HG03280 (cell line): ENCODE results near the gene PTPN2.
"Not testable (repeated sequence)": the region's sequence is repeated elsewhere in the genome, so short reads cannot be mapped to it uniquely, and the experiment has no call there.

ENCODE experiments used
- ATAC-seq: cut with Tn5 transposase; IDR thresholded peaks from one replicate; pipeline ENCODE4 v1.9.1; 2021; ENCODE audit warnings: mild to moderate bottlenecking, moderate library complexity; ENCODE audit not compliant: unreplicated experiment

PTPN2 gene

DNA sequence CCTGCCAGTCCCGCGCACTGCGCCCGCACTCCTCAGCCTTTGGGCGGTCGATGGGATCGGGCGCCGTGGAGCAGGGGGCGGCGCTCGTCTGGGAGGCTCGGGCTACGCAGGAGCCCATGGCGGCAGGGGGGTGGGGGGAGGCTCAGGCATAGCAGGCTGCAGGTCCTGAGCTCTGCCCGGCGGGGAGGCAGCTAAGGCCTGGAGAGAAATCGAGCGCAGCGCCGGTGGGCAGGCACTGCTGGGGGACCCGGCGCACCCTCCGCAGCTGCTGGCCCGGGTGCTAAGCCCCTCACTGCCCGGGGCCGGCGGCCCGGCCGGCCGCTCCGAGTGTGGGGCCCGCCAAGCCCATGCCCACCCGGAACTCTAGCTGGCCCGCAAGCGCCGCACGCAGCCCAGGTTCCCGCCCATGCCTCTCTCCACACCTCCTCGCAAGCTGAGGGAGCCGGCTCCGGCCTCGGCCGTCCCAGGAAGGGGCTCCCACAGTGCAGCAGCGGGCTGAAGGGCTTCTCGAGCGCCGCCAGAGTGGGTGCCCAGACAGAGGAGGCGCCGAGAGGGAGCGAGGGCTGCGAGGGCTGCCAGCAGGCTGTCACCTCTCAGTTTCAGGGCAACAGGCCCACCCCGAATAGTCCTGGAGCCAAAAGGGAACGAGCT lies 107.1 kb downstream of the PTPN2 start:
- ATAC-seq, result no peak

DNA sequence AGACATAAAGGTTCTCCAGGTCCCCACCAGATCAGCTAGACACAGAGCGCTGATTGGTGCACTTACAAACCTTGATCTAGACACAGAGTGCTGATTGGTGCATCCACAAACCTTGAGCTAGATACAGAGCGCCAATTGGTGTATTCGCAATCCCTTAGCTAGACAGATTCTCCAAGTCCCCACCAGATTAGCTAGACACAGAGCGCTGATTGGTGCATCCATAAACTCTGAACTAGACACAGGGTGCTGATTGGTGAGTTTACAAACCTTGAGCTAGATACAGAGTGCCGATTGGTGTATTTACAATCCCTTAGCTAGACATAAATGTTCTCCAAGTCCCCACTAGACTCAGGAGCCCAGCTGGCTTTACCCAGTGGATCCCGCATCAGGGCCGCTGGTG lies 107.6 kb downstream of the PTPN2 start:
- ATAC-seq, result not testable (repeated sequence)

DNA sequence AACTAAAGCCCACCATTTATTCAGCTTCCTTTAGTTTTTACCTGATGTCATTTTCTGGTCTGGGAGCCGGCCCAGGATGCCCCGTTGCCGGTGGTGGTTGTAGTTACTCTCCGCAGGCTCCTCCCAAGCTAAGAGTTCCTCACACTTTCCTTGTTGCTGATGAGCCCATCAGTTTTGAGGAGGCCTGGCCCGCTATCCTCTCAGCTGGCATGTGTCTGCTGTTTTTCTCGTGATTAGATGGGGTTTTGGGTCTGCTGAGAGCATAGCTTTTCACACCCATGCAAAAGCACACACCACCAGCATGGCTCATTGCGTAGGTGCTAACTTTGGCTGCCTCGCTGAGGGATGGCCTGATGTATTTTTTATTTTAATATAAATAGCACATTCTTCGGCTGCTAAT lies 109.1 kb downstream of the PTPN2 start:
- no peak for ATAC-seq

DNA sequence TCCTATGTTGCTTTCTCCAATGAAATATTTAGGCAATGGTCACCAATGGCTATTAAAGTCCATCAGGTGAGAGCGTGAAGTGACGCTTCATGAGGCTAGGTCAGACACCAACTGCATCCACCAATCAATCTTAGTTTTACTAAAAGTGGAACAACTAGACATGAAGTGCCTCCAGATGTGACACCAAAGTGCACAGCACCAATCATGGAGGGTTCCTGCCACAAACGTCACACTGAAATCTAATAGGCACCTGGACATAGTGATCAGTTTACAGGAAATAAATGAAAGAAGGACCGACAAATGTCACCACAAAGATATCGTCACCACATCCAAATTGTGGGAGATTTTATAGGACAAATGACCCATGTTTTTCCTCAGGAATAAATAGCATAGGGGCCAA lies 110.7 kb downstream of the PTPN2 start:
- no peak for ATAC-seq

DNA sequence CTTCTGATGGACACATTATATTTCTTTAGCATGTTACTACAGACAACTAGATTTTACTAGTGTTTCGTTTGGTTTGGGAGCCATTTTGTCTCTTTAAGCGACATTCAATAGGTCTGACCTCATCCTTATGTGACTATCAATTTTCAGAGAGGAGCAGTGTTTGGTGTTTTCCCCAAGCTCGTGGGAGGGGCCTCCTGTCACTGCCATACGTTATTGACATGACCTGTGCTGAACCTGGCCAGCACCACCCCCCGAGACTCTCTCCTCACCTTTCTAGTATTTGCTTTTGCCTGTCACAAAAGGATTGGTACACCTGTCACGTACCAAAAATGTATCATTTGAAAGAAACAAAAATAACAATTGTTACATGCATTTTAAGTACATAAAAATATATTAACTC lies 111.9 kb downstream of the PTPN2 start:
- no peak for ATAC-seq

DNA sequence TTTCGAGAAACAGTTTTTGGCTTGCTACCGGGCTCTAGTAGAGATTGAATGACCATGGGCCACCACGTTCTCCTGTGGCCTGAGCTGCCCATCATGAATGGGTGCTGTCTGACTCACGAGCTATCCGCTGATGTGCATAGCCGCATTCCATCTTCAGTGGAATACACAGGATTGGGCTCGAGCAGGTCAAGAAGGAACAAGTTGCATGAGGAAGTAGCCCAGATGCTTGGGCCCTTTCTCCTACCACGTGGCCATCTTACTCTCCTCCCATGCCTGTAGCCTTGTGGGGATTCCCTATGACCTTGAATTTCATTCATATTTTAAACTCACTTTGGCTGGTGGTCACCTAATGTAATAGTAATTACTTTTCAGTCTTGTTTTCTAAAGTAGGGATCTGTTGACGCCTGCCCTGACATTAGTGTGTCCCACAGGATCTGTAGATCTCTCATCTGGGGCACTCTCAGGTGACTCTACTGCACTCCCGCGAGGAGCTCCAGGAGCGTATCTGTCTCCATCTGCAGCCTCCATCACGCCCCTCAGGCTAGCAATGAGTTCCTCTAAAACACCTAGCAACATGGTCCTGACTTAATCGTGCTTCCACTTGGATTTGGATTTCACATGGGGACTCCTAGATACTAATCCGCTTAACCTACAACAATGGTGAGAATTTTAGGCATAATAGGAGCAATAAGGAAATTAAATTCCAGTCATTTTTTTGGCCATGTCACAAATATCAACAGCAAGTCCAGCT lies 113.4 kb downstream of the PTPN2 start:
- no peak for ATAC-seq

DNA sequence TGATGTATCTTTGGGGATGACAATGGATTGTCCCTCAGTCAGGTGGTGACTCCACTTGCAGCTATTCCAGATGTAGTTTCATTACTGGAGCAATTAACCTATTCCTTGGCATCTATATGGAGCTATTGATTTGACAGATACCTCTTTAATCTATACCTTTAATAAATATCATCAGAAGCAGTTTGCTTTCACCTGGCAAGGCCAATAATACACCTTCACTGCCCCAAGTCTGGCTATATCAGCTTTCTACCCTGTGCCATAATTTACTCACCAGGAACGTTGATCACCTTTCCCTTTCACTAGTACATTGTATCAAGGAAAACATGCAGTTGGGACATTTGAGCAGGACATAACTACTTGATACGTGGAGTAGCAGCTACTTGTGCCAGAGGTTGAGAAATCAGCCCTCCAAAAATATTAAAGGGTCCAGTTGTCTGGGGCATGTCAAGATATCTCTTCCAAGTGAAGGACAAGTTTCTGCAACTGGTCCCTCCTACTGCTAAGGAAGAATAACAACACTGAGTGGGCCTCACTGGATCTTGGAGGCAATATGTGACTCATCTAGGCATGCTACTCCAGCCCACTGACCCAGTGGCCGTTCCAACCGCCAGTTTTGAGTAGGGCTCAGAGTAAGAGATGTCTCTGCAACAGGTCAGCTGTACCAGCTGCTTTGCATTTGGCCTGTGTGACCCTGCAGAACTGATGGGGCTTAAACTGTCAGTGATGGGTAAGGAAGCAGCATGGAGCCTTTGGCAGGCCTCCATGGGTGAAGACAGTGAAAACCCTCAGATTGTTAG lies 114.2 kb downstream of the PTPN2 start:
- no peak for ATAC-seq

DNA sequence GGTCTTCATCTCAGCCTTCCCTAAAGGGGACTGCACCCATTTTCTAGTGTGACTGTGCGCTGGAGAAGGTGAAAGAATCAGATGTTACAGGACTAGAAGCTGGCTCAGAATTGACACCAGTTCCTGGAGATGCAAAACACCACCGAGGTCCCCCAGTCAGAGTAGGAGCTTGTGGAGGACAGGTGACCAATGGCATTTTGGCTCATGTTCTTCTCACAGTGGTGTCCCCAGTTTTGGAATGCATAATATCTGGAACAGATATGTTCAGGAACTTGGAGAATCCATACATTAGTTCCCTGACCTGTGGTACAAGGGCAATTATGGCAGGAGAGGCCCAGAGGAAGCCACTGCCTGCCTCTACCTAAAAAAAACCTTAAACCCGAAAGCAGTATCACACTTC lies 114.9 kb downstream of the PTPN2 start:
- no peak for ATAC-seq

DNA sequence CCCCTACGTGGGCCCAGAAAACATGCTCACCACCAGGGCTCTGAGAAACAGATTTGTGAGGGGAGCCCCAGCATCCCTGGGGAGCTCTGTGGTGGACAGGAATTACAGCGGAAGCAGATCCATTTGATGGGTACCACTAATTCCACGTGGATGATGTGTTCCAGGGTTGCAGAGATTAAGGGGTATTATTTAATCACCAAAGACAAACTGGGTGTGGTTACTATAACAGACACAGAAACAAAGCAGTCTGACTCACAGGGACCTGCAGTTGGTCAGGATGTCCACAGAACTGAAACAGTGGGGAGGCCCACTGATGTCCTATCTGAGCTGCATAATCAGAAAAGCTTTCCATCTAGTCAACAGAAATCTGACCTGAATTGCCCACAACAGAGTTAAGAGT lies 115.4 kb downstream of the PTPN2 start:
- ATAC-seq, result no peak

DNA sequence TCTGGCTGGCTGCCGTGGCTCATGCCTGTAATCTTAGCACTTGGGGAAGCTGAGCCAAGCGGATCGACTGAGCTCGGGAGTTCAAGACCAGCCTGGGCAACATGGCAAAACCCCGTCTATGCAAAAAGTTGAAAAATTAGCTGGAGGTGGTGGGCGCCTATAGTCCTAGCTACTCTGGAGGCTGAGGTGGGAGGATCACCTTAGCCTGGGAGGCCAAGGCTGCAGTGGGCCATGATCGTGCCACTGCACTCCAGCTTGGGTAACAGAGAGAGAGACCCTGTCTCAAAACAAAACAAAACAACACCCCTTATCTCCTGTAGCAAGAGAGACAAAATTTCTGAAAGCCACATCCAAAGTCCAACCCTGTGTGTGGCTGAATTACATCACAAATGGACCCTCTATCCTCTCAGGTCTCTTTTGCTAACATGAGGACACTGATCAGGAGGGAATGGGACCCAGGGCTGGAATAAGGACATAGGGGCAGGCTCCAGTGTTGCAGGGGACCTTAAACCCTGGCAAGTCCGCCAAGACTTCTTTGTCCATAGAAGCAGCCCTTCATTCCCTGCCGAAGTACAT lies 116.4 kb downstream of the PTPN2 start:
- no peak for ATAC-seq

DNA sequence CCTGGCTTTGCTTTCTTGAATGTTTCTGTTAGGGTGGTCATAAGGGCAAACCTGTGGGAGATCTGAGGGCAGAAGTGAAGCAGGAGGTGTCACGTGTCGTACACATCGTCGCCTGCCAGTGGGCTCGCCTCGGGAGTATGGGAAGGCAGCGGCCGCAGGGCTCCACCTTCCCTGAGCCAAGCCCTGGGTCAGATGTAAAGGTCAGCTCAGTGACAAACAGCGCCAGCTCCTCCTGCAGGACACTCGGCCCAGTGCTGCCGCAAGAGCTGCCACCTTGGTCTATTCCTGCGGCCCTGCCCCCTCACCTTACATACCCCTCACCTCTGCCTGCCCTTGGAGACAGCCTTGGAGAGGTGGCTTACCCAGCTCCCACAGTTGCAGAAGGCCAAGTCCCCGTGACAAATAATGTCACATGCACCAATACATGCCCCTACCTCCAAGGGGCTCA lies 117.0 kb downstream of the PTPN2 start:
- ATAC-seq, result no peak

DNA sequence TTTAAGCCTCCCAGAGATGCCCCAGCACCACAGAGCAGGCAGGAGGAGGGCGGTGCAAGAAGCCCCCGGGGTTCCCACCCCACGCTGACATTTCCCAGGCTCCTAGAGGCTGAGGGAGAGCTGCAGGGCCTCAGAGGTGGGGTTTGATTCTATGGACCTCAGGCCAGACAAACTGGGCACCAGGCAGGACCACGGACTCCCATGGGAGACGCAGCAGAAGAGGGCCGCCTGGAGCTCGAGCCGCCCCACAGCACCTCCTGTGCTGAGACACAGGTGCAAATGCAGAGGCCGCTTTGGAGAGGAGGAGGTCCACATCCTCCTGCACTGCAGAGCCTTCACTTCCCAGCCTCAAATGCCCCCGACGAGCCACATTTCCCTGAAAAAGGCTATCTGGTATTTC lies 118.5 kb downstream of the PTPN2 start:
- ATAC-seq, result no peak

DNA sequence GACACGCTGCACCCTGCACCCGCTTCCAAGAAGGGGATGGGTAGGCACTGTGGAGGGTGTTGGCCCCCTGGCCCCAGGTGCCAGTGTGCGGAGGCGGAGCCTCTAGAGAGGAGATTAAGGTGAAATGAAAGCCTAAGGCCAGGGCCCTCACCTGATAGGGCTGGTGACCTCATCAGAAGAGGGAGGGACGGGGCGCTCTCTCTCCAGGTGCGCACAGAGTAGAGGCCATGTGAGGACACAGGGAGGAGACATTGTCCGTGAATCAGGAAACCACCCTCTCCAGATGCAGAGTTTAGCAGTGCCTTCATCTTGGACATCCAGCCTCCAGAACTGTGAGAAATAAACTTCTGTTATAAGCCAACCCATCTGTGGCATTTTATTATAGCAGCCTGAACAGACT lies 118.9 kb downstream of the PTPN2 start:
- no peak for ATAC-seq

DNA sequence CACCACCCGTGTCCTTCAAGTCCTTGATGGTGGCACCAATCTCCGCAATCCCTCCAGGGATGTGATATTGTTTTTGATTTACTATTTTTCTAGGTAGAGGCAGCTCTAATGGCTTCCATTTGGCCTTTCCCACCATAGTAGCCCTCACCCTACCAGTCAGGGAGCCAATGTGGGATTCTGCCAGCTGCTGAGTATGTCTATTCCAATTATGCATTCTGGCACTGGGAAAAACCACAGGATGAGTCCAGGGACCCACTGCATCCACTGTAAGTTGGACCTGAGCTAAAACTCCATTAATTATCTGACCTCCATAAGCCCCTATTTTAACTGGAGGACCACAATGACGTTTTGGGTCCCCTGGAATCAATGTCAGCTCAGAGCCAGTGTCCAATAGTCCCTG lies 125.5 kb downstream of the PTPN2 start:
- ATAC-seq, result not testable (repeated sequence)

DNA sequence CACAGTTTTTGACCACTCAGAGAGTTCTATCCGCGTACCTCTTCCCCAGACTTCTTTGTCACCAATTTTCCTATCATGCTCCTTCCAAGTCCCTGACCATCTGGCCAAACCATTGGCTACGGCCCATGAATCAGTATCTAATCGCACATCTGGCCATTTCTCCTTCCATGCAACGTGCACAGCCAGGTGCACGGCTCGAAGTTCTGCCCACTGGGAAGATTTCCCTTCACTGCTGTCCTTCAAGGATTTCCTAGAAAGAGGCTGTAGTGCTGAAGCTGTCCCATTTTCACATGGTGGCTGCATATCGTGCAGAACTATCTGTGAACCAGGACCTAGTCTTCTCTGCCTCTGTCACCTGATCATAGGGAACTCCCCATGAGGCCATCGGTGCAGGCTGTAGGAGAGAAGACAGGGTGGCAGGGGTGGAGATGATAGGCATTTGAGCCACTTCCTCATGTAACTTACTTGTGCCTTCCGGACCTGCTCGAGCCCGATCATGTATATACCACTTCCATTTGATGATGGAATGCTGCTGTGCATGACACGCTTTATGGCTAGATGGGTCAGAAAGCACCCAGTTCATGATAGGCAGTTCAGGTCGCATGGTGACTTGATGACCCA lies 127.3 kb downstream of the PTPN2 start:
- ATAC-seq, result not testable (repeated sequence)

DNA sequence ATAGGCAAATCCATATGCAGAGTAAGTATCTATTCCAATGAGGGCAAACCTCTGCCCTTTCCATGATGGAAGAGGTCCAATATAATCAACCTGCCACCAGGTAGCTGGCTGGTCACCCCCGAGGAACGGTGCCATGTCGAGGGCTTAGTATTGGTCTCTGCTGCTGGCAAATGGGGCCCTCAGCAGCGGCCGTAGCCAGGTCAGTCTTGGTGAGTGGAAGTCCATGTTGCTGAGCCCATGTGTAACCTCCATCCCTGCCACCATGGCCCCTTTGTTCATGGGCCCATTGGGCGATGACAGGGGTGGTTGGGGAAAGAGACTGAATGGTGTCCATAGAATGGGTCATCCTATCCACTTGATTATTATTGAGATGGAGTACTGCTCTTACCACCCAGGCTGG lies 128.4 kb downstream of the PTPN2 start:
- ATAC-seq, result not testable (repeated sequence)

DNA sequence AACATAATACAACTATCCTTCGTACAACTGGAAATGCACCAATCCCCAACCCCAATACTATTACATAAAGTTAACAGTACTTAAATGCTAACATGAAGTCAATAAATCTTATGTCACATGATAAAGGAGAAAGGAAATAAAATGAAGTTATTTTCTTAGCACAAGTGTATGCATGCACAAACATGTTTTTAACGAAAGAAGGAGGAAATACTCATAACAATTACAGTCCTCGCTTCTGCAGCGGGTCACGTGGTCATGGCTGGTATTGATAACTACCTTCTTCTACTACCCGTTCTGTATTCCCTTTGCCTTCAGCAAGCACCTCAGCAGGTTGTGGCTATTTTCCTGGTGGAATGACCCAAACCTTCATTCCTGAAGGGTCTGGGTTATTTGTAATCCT lies 129.5 kb downstream of the PTPN2 start:
- ATAC-seq, result no peak

DNA sequence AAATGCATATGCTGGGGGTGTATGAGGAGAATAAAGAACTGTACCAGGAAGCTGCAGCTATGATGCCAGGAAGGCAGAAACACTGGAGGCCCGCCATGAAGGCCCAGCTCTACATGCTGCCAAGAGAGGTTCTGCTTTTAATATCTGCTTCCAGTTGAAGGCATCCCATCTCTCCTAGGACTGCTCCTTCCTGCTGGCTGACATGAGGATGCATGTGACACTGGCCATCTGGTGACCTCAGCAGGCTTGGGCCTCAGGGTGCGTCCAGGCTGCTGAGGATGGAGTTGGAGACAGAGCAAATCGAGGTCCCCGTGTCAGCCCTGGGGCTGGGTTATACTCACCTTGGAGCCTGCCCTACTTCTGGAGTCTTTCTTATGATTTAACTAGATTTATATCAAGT lies 132.1 kb downstream of the PTPN2 start:
- no peak for ATAC-seq

DNA sequence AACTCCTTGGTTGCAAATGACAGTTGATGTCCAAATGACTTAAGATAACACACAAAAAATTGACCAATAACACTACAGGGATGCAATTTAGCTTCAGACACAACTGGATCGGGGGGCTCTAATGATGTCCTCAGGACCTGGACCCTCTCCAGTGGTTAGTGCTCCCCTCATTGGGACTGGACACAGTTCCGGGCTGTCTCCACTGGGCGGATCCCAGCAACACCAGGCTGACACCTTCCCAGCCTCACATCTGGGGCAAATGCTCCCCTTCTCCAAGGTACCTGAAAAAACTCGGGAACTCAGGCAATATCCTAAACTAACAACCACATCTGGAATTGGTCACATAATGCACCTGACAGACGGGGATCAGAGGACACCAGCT lies 132.5 kb downstream of the PTPN2 start:
- ATAC-seq, result no peak

DNA sequence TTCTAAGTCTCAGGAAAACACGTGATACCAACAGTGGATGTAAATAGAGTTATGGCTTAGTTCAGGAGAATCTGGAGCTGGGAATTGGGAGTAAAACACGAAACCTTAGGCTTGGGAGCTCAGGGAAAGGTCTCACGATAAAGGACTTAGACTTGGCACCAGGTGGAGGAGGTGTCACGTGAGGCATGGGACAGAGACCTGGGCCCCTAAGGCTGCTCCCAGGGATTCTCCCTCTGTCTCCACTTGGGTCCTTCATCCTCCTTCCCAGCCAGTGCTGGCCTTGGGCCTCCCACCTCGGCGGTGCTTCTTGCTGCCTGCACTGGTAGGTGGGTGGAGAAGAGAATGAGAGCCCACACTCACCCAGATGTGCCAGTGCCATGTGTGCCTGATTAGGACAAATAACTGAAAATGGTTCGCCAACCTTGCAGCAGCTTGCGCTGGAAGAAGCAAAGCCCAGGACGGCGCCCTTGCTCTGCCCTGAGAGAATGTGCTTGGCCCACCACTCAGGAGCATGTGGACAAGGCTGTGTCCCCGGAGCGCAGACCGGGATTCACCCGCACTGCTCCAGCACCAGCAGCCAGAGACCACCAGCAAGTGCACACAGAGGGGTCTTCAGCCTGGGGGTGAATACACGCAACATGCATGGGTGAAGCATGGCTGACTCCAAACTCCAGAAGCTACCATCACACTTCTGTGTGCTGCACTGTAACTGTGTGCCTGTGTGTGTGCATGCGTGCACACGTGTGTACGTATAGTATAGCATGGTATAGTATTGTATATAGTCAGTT lies 133.1 kb downstream of the PTPN2 start:
- ATAC-seq, result no peak
